GM13976 (cell line): ENCODE results near the gene COIL.

Experiments
- DNase-seq: peaks from one replicate; pipeline ENCODE4 v3.0.0; 2012; ENCODE audit warnings: low spot score
- in situ Hi-C: fragments of 300-500 bp; cut with MboI; formaldehyde crosslinking; loops from one replicate; pipeline ENCODE4 v1.12.0; 2022; ENCODE audit warnings: low sequenced_read_pairs, mixed read lengths, inconsistent platforms; ENCODE audit not compliant: unreplicated experiment
- TF ChIP-seq, protein P1 (sequence below): IDR thresholded peaks from 2 replicates; pipeline ENCODE4 v1.5.1; 2012; ENCODE audit warnings: borderline replicate concordance, mild to moderate bottlenecking; ENCODE audit not compliant: insufficient read depth; ENCODE audit errors: extremely low read depth, missing control alignments, control extremely low read depth

Gene COIL

DNA sequence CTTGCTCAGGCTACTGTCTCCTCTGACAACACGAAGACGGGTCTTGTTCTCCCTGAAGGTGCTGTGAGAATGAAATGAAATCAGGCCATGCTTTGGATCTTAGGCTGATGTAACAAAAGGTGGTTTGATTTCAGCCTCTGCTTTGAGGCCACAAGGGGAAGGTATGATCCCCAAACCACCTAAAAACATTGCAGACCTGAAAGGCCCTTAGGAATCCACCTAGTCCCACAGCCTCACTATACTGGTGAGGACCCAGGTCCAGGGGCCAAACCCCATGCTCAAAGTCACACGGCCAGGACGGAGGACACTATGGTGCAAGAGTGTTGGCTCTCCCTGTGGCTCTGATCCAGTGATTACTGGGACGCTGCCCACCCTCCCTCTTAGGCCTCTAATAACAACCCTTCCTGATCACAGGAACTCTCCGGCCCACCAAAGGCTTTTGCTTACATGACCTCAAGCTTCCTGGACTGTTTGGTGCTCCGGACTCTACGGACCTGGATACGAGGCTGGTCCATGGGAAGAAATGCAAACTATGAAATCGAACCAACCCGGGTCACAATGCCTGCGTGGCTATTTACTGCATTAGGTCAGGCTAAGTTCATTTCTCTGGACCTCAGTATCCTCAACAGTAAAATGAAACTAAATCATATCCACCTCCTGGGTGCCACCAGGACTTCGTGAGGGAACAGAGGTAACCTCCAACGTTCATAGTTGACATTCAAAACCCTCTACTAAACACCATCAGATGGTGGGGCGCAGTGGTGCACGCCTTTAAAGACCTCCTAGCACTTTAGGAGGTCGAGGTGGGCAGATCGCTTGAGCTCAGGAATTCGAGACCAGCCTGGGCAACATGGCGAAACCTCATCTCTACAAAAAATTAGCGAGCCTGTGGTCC lies 48.5 kb downstream of the COIL start:
- TF ChIP-seq, protein P1, sequence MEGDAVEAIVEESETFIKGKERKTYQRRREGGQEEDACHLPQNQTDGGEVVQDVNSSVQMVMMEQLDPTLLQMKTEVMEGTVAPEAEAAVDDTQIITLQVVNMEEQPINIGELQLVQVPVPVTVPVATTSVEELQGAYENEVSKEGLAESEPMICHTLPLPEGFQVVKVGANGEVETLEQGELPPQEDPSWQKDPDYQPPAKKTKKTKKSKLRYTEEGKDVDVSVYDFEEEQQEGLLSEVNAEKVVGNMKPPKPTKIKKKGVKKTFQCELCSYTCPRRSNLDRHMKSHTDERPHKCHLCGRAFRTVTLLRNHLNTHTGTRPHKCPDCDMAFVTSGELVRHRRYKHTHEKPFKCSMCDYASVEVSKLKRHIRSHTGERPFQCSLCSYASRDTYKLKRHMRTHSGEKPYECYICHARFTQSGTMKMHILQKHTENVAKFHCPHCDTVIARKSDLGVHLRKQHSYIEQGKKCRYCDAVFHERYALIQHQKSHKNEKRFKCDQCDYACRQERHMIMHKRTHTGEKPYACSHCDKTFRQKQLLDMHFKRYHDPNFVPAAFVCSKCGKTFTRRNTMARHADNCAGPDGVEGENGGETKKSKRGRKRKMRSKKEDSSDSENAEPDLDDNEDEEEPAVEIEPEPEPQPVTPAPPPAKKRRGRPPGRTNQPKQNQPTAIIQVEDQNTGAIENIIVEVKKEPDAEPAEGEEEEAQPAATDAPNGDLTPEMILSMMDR = no peak
- DNase-seq = no peak
- in situ Hi-C loops = no loop called here

GRCh38 chr17:56910509-56911235 lies 50.2 kb downstream of the COIL start:
- no peak for DNase-seq
- in situ Hi-C loops = no loop called here
- TF ChIP-seq, protein P1 = no peak

DNA sequence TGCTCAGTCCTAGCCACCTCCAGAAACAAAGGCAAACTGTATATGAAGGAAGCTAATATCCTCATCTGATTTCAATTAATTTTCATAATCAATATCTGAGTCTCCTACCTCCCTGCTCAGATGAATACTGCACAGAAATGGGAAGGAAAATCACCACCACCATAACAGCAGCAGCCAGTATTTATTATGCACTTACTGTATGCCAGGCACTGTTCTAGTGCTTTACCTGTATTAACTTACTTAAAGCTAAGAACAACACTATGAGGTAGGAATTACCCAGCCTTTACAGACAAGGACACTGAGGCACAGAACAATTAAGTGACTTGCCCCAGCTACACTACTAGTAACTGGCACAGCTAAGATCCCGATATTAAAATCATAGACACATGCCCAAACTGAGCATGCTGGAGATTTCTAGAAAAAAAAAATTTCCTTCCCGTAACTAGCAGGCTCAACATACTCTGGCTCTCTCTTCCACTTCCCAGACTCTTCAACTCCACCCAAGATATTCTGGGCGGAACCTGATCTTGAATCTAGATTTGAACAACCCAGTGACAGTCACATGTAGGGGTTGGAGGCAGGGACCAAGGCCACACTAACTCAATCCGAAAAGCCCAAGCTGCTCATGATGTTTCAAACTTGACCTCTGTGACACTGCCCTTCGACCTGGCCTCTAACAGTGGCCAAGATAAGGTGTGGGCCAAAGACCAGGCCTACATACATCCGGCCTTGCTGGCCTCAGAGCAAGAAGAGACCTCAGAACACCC lies 50.9 kb downstream of the COIL start:
- in situ Hi-C loops = no loop called here
- no peak for DNase-seq
- TF ChIP-seq, protein P1 = no peak

GRCh38 chr17:56908001-56908542 lies 52.8 kb downstream of the COIL start:
- in situ Hi-C loops = no loop called here
- DNase-seq = peak; percentile 71
- TF ChIP-seq, protein P1 = no peak

- in situ Hi-C loops = no loop called here
- no peak for DNase-seq
- TF ChIP-seq, protein P1 = no peak
Observed at GRCh38 chr17:56903560-56903959, 57.3 kb downstream of the COIL start.

DNA sequence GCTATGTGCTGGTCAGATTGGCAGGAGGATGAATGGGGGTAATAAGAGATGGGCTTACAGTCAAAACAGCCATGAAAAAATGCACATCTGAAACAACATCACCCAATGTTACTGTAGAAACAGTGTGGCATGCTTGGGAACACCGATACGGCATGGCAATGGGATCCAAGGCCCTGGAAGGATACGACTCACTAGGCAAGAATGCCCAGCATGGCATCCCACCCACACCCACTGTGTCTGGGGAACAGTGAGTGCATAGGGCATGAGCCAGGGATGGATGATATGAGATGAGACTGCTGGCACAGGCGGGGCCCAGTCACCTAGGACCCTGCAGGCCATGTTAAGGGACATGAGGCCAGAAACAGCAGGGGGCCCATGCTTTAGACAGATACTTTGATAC lies 58.5 kb downstream of the COIL start:
- DNase-seq = no peak
- in situ Hi-C loops = no loop called here
- TF ChIP-seq, protein P1 = no peak
